ENCODE data around the gene HMHB1.
"Not testable (repeated sequence)": the region's sequence is repeated elsewhere in the genome, so short reads cannot be mapped to it uniquely, and the experiment has no call there.

The HMHB1 gene

DNA sequence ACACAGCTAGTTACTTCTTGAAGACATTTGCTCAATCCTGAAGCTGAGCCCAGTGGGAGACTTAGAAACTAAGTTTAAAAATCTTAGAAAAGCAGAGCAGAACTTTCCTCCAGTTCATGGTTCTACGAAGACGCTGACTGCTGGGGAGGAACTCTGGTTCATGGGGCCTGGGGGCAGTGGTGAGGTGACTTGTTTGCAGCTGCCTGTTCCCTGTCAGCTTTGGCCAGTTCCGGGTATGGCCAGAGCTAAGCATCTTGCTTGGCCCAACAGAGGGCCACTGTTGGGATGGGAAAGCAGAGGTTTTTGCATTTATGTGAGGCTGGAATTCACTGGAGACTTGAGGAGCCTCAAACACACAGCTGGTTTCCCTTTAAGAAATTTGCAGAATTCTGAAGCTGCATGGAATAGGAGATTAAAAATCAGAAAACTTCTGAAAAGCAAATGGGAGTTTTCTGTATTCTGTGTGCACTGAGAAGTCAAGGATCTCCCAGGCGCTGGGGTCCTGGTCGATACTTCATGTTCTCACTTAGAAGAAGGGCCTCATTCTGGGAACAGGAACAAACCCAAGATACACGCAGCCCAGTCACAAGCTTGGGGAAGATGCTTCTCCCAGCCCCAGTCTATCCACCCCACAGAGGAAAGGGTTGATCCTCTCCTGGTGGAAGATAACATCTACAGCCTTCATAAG is 10.6 kb upstream of the HMHB1 start:
- no peak for DNase-seq

DNA sequence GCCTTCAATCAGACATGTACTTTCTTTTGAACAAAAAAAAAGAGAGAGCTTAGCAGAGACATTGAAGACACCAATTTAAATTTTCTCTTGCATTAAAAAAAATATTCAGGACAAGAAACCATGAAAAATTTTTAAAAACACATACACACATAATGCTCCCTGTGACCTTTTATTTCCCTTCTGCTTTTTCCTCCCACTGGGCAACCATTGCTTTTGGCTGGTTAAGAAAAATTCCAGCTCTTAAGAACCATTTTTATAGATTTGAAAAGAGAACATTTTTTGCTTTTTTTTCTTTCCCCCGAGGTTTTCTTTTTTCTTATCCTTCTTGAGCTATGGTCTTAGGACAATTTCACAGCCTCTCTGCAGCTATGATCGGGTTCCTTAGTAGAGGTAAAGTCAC is 6.1 kb upstream of the HMHB1 start:
- DNase-seq, result no peak

- DNase-seq, result no peak
Measured at GRCh38 chr5:143806579-143806978, 5.4 kb upstream of the HMHB1 start.

GRCh38 chr5:143807401-143807800 is 4.6 kb upstream of the HMHB1 start:
- DNase-seq, result no peak

DNA sequence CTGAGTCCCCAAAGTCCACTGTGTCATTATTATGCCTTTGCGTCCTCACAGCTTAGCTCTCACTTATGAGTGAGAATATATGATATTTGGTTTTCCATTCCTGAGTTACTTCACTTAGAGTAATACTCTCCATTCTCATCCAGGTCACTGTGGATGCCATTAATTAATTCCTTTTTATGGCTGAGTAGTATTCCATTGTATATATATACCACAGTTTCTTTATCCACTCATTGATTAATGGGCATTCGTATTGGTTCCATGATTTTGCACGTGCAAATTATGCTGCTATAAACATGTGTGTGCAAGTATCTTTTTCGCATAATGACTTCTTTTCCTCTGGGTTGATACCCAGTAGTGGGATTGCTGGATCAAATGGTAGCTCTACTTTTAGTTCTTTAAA is 4.4 kb downstream of the HMHB1 start:
- DNase-seq, result not testable (repeated sequence)

DNA sequence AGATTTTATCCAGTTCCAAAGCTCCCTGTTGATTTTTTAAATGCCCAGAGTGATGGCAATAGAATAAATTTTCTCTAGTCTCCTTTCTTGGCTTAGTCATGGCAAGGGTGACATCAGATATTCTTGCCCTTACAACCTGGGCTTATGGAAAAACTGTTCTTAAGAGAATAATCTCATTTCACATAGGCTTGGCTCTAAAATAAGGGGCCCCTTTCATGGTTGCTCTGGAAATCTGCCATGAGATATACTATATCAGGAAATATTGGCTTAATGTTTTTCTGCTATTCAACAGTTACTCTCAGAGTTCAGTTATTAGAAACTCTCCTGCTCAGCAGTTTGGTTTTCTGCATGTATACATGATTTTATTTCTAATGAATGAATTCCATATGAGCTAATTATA is 7.8 kb downstream of the HMHB1 start:
- DNase-seq, result no peak

GRCh38 chr5:143820451-143820850 is 8.5 kb downstream of the HMHB1 start:
- DNase-seq, result no peak

DNA sequence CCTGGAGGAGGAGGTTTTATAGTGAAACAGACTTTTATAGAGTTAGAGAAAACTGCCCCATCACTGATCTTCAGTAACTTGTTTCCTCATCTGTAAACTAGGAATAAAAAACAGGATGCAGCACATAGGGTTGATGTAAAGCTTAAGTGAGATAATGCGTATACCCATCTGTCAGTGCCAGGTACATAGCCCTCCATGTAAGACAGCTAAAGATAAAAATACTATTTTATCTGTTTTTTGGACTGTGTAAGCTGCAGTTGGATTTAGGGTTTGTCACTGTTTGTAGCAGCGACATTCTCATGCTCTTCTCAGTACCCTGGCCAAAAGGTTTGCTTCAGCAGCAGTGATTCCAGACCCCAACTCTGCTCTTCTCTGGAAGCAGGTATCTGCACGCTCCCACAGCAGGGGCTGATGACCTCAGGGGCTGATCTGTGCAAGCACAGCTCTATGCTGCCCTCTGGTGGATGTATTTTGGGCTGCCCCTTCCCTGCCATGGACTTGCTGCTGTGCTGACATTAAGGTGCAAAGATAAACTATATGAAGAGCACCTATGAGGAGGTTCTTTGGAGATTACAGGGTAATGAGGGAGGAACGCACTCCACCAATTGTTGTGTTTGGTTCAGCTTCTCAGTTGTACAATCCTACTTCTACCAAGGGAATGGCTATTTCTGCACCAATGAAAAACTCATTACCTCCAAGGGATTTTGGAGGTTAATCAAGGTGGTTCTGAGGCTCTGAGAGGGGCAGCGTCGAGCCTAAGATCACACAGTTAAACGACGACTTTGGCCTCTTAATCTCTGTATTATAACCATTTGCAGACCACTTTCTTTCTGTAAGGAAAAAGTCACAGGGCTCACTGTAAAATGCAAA is 13.1 kb downstream of the HMHB1 start:
- DNase-seq, result peak; percentile 52

GRCh38 chr5:143826951-143827444 is 15.0 kb downstream of the HMHB1 start:
- DNase-seq, result no peak

- no peak for DNase-seq
Measured at GRCh38 chr5:143828710-143829109, 16.7 kb downstream of the HMHB1 start.

- DNase-seq, result no peak
Measured at GRCh38 chr5:143833177-143833576, 21.2 kb downstream of the HMHB1 start.

GRCh38 chr5:143835251-143835650 is 23.3 kb downstream of the HMHB1 start:
- no peak for DNase-seq

GRCh38 chr5:143836161-143836725 is 24.3 kb downstream of the HMHB1 start:
- no peak for DNase-seq

DNA sequence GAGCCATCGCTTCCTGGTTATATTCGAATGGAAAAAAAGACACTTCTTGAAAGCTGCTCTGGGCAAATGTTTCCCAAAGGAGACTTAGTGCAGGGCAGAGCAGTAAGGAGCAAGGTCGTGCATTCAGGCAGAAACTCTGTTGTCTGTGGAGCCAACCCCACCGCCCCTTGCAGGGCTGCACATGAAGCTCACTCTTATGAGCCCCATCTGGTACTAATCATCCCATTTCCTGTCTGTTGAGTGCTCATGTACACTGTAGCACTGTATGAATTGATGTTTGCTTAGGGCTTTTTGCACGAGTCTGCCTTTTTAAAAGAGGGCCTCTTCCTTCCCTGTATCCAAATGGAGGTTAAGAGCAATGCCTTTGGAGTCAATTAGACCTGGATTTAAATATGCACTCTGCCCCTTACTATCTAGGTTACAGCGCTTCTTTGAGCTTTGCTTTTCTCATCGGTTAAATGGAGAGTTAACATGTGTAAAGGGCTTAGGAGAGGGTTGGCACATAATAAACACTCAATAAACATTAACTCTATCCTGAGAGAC is 25.4 kb downstream of the HMHB1 start:
- no peak for DNase-seq

DNA sequence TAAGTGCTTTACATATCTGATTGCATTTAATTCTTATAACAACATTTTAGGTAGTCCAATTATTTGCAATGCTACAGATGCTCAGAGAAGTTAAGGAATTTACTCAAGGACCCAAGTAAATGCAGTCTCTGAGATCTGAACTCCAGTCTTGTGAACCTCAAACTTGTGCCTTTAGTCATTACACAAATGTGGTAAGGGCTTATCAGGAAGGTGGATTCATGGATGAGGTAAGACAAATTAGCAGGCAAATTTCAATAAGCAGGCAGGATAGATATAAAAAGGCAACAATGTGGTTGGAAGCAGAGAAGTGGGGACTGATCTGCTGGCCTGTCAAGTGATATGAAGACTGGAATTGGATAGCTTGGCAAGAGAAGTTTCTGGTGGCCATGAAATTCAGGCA is 29.5 kb downstream of the HMHB1 start:
- DNase-seq, result no peak

GRCh38 chr5:143842920-143843319 is 31.0 kb downstream of the HMHB1 start:
- DNase-seq, result no peak

DNA sequence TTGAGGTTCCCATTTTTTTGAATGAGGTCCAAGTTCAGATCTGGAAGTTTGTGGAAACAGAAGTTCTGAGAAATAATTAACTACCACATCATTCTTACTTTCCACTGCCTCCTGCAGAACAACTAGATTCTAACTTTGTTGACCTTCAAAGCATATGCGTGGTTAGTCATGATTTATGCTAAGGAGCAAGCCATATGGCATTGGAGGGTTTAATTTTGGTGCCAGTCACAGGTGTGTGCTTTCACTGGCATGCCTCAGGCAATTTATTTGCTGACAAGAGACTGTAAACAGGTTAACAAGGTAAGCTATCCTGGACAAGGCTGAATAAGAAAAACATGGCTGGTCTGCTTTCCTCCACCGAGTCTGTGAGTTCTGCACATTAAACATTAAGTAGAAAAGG is 31.5 kb downstream of the HMHB1 start:
- no peak for DNase-seq

GRCh38 chr5:143850050-143850683 is 38.2 kb downstream of the HMHB1 start:
- no peak for DNase-seq

- no peak for DNase-seq
Measured at GRCh38 chr5:143851383-143851782, 39.4 kb downstream of the HMHB1 start.

GRCh38 chr5:143860211-143860610 is 48.2 kb downstream of the HMHB1 start:
- DNase-seq, result no peak

GRCh38 chr5:143862271-143862670 is 50.3 kb downstream of the HMHB1 start:
- DNase-seq, result no peak

GRCh38 chr5:143865426-143866025 is 53.6 kb downstream of the HMHB1 start:
- DNase-seq, result no peak
